HG03139 (cell line): ENCODE results near the gene SLC35F4.

Experiments used
- ATAC-seq: cut with Tn5 transposase; IDR thresholded peaks from one replicate; pipeline ENCODE4 v1.9.1; 2021; ENCODE audit not compliant: unreplicated experiment

Gene SLC35F4

GRCh38 chr14:57637901-57638300 lies 228.0 kb downstream of the SLC35F4 start:
- ATAC-seq, result no peak

DNA sequence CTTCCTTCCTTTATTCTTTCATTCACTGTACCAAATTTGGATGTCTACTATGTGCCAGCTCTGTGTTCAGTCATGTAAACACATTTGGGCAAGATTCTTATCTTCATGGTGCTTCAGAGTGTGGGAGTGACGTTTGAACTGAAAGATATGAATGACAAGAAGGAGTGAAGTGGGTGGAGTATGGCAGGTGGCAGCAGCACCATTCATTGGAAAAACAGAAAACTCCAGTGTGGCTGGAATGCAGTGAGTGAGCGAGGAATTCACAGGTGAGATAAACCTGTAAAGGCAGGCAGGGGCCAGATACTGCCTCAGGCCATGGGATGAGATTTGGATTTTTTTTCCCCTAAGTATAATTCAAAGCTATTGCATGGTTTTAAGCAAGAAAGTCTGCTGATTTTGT lies 231.6 kb downstream of the SLC35F4 start:
- no peak for ATAC-seq

- ATAC-seq, result no peak
These were observed 233.2 kb downstream of the SLC35F4 start for GRCh38 chr14:57632649-57633048.

GRCh38 chr14:57617510-57617909 lies 248.4 kb downstream of the SLC35F4 start:
- no peak for ATAC-seq

- no peak for ATAC-seq
These were observed 252.9 kb downstream of the SLC35F4 start for GRCh38 chr14:57612946-57613345.

DNA sequence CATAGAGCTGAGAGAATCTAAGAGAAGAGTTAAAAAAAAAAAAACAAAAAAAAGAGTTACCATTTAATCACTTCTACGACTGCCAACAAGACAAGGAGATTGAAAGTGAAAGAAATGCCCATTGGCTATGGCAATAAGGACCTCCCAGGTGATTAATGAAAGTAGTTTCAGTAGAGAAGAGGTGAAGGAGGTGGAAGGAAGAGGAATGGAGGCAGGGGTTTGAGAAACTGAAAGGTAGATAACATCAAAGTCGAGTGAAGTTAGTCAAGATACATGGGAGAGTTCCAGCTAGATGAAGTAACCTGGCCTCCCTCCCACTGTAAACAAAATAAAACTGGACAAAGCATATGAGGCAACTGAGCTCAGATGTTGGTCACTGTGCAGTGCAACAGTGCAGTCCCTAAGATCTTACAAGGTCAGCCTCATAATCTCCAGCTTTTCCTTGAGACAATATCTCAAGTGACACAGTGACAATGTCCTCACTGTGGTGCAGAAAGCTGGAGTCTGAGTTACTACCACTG lies 254.3 kb downstream of the SLC35F4 start:
- no peak for ATAC-seq

DNA sequence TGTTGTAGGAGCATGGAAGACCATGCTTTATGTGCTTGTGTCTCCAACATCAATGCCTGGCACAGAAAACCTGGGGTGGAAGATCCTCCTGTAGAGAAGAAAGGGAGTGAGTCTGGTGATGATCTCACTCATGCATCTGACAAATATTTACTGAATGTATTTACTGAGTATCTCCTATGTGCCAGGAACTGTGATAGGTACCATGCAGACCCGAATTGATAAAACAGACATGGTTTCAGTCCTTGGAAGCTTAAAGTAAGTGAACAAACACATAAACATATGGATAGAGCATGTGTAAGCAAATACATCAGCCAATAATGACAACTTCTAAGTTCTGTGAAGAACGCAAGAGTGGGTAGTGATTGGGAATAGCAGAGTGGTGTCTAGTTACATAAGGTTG lies 255.3 kb downstream of the SLC35F4 start:
- no peak for ATAC-seq

DNA sequence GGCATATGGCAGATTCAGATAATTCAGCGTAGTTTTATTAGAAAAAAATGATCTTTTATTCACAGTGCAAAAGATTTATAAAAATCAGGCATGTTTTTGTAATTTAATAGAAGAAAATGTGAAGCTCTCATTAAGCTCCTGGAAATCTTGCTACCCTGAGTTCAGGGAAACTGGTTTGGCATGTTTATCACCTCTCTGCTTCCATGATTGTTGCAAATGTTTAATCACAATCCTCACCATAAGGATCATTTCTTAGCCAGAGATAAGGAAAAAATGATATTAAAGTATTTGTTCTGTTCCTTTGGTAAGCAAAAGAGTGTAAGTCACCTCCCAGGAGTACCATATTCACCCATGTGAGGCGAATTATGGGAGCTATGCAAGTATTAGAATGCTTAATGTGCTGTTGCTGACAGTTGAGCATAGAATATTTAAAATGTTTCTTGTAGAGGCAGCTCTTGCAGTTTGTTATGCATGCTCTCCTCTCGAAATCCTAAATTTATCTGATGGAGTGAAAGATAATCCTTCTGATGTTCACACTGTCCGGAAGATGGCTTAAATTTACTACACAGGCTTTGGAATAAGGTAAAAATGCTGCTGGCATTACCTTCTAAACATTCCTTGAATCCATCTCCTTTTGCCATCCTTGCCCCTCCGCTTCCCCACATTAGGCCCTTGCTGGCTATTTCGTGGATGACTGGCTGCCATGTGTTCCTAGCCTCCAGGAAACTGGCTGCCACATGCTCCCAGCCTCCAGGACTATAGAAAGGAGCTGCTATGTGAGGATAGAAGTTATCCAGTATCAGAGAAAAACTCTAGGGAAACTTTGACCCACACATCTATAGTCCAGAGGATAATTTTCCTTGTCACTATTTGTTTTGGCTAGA lies 256.5 kb downstream of the SLC35F4 start:
- no peak for ATAC-seq

GRCh38 chr14:57607086-57607485 lies 258.8 kb downstream of the SLC35F4 start:
- ATAC-seq, result no peak

DNA sequence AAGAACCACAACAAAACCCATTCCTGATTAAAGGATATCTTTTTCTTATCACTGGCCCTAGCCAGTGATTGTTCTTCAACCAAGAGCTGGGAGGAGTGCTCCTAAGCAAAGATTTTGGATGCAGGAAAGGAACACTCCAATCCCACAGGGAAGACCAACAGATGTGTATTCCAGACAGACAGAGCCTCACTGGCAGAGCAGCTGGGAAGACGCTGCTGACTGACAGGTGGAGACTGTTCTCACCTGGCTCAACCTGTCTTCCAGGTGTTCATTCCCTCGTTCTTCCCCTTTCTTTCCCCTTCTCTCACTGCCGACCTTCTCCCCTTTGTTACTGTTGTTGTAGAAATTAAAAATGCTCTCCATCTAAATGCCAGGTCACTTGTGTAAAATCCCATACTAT lies 282.5 kb downstream of the SLC35F4 start:
- no peak for ATAC-seq

- no peak for ATAC-seq
These were observed 283.1 kb downstream of the SLC35F4 start for GRCh38 chr14:57582746-57583145.

DNA sequence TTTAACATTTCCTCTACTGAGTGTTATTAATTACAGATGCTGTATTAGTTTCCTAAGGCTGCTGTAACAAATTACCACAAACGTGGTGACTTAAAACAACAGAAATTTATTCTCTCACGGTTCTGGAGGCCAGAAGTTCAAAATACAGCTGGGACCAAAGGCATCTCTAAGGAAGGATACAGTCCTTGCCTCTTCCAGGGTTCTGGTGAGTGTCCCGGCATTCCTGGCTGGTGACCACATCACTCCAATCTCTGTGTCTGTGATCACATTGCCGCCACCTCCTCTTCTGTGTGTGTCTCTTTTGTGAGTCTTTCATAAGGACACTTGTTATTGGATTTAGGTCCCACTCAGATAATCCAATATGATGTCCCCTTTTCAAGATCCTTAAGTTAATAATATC lies 287.1 kb downstream of the SLC35F4 start:
- ATAC-seq, result no peak

- no peak for ATAC-seq
These were observed 289.4 kb downstream of the SLC35F4 start for GRCh38 chr14:57576498-57576897.

DNA sequence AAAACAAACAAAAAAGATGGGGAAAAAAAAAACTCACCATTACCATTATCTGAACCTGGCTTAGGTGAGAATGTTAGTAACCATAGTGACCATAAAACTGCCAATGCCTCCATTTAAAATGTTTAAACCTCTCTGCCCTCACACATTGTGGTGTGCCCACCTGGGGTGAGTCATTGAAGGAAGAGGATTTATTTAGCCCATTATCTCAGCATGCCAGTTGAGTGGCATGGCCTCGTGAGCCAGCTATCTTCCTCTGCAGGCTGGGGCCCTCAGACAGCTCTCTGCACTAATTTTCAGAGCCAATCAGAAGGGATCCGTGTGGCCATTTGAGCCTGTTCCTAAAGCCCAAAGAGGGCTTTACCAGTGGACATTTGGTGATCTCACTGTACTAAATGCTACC lies 290.4 kb downstream of the SLC35F4 start:
- ATAC-seq, result no peak

DNA sequence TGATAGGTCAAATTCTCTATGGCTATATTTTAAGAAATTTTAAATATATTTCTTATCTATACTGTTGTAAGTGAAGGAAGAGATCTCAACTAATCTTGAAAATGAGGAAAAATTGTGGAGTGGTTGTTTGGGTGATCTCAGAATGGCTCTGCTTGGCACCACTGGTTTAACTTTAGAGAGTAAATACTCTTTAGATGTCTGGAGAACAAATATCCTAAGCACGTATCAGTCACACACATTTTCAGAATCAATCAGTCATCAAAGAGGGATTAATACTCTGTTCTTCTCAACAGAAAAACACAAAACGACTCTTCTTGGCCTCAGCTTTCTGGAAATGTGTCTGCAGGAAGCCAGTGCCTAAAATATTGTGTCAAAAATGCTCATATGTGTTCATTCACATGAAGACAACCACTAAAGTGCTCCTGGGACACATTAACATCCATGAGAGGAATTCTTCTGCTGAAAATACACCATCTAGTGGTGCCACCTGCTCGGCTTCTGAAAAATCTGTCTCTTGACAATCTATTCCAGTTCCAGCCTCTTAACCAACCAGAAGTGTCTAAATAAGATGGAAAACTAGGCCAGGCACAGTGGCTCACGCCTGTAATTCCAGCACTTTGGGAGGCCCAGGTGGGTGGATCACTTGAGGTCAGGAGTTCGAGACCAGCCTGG lies 291.1 kb downstream of the SLC35F4 start:
- ATAC-seq, result no peak

DNA sequence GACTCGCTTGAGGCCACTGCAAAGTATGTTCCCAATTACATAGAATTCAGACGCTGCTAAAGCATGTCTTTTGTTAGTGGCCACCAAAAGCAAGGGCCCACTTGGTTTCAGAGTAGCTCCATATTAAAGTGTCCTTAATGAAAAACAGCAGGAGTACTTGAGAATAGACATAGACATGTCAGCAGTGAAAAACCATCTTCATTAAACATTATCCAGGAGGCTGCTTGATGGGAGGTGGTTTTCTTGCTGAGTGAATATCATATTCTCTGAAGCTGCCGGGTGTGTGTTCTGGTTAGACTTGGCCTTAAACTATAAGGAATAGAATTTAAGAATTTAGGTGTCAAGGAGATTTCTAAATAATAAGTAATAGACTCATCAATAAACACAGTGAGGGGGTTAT lies 292.7 kb downstream of the SLC35F4 start:
- ATAC-seq, result no peak

GRCh38 chr14:57568554-57568953 lies 297.3 kb downstream of the SLC35F4 start:
- no peak for ATAC-seq

- ATAC-seq, result no peak
These were observed 298.7 kb downstream of the SLC35F4 start for GRCh38 chr14:57567220-57567619.

GRCh38 chr14:57560681-57561080 lies 305.2 kb downstream of the SLC35F4 start:
- ATAC-seq, result peak; percentile 88

- ATAC-seq, result no peak
These were observed 306.3 kb downstream of the SLC35F4 start for GRCh38 chr14:57559576-57559975.

DNA sequence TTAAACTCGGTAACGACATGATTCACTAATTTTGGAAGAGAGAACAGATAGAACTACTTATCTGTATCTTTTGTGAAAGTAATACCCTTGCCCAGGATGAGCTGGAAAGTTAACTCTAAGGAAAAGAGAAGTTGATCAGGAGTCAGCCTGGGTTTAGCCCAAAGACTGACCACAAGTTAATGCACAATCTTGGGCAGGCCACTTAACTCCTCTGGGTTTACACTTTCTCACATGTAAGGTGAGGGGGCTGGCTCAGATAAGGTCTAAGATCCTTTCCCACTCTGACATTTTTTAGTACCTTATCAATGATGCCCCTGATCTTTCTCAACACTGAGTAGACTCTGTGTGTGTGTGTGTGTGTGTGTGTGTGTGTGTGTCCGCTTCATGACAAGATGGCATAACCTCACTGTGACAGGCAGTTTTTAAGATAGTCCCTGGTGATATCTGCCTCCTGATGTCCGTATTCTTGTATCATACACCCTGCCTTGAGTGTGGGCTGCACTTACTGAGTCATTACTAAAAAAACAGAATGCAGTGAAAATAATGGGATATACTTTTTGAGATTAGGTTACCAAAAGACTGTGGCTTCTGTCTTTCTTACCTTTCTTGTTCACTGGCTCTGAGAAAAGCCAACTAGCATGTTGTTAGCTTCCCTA lies 316.0 kb downstream of the SLC35F4 start:
- peak; percentile 73 for ATAC-seq
